HepG2 (cell line): ENCODE measurements around the gene ZBTB7B. TPM values are rescaled to one million over a fixed set of nuclear protein-coding genes. Genes with fewer than 3 reads are reported as not detected.

Source experiments
- AGO2 ChIP-seq: fragments of 200-400 bp; formaldehyde crosslinking; optimal IDR thresholded peaks from 2 replicates; pipeline ENCODE3; 2017; ENCODE audit warnings: mild to moderate bottlenecking, low read depth, low read length, moderate library complexity
- DZIP1 ChIP-seq: sonication (generic); formaldehyde crosslinking; IDR thresholded peaks from 2 replicates; pipeline ENCODE4 v1.5.0; 2020; ENCODE audit warnings: mild to moderate bottlenecking, missing genetic modification reagents
- GTF2F1 ChIP-seq: fragments of 150-350 bp; IDR thresholded peaks from 2 replicates; pipeline ENCODE4 v1.6.1; 2014; ENCODE audit warnings: low read length
- PAWR ChIP-seq: sonication (generic); formaldehyde crosslinking; IDR thresholded peaks from 2 replicates; pipeline ENCODE4 v1.4.0; 2020; ENCODE audit warnings: missing genetic modification reagents, mild to moderate bottlenecking, borderline replicate concordance
- SP4 ChIP-seq: sonication (generic); formaldehyde crosslinking; IDR thresholded peaks from 2 replicates; pipeline ENCODE4 v1.8.1; 2023; ENCODE audit warnings: mild to moderate bottlenecking, missing genetic modification reagents
- ZNF205 ChIP-seq: IDR thresholded peaks from 2 replicates; pipeline ENCODE4 v1.6.1; 2018; ENCODE audit warnings: missing biosample characterization, missing genetic modification reagents
- ZNF331 ChIP-seq: sonication (generic); formaldehyde crosslinking; IDR thresholded peaks from 2 replicates; pipeline ENCODE4 v1.4.0; 2020; ENCODE audit warnings: missing genetic modification reagents
- ZNF350 ChIP-seq: sonication (generic); formaldehyde crosslinking; IDR thresholded peaks from 2 replicates; pipeline ENCODE4 v1.4.0; 2020; ENCODE audit warnings: mild to moderate bottlenecking, low read depth, missing genetic modification reagents, borderline replicate concordance
- ZNF556 ChIP-seq: sonication (generic); formaldehyde crosslinking; IDR thresholded peaks from 2 replicates; pipeline ENCODE4 v1.4.0; 2020; ENCODE audit warnings: mild to moderate bottlenecking, missing genetic modification reagents, borderline replicate concordance
- ZNF564 ChIP-seq: sonication (generic); formaldehyde crosslinking; IDR thresholded peaks from 2 replicates; pipeline ENCODE4 v1.8.1; 2023; ENCODE audit warnings: mild to moderate bottlenecking, missing genetic modification reagents
- polyA plus RNA-seq, 8 experiments: library from polyadenylated mRNA; depleted of rRNA in 3 of 8; stranded (reverse) in 7 of 8; unstranded in 1 of 8; fragments of >200 nt; fragmentation: Illumina TruSeq in 4 of 8; extraction: Trizol in 4 of 8; gene quantifications; 2 replicates each; pipeline versions ENCODE4 v1.2.1 to v1.2.3, GENCODE V29; 2011 to 2016; ENCODE audit warnings: low read depth in 4 of 8, missing spikeins in 1 of 8, mixed read lengths in 1 of 8; ENCODE audit not compliant: insufficient read depth in 1 of 8
- total RNA-seq, 5 experiments: library from RNA; depleted of rRNA; stranded (reverse); fragments of >200 nt; fragmentation: Illumina TruSeq; extraction: Trizol; gene quantifications; 2 replicates each; pipeline ENCODE4 v1.2.3, GENCODE V29; 2016; ENCODE audit warnings: low read depth in 1 of 5
- TF ChIP-seq, protein P1 (sequence below), 2 experiments: fragments of 450-650 bp in 1 of 2; sonication (generic) in 1 of 2; formaldehyde crosslinking in 1 of 2; IDR thresholded peaks; 2 replicates each; pipeline versions ENCODE4 v1.6.1 to v1.8.0; 2016 to 2022; ENCODE audit warnings: antibody characterized with exemption in 1 of 2, mild to moderate bottlenecking in 1 of 2, missing genetic modification reagents in 1 of 2
- TF ChIP-seq, protein P2 (sequence below): sonication (generic); formaldehyde crosslinking; IDR thresholded peaks from 2 replicates; pipeline ENCODE4 v1.8.1; 2023; ENCODE audit warnings: mild to moderate bottlenecking, missing genetic modification reagents, borderline replicate concordance
- TF ChIP-seq, protein P3 (sequence below): sonication (generic); formaldehyde crosslinking; IDR thresholded peaks from 2 replicates; pipeline ENCODE4; 2020; ENCODE audit warnings: missing genetic modification reagents, mild to moderate bottlenecking, borderline replicate concordance

The ZBTB7B gene
- total and polyA plus RNA-seq, 2 of the 13 experiments (the other 11 are each of a cell fraction or from before 2014, with no cell fraction given), result 15.5 to 17.5 TPM

DNA sequence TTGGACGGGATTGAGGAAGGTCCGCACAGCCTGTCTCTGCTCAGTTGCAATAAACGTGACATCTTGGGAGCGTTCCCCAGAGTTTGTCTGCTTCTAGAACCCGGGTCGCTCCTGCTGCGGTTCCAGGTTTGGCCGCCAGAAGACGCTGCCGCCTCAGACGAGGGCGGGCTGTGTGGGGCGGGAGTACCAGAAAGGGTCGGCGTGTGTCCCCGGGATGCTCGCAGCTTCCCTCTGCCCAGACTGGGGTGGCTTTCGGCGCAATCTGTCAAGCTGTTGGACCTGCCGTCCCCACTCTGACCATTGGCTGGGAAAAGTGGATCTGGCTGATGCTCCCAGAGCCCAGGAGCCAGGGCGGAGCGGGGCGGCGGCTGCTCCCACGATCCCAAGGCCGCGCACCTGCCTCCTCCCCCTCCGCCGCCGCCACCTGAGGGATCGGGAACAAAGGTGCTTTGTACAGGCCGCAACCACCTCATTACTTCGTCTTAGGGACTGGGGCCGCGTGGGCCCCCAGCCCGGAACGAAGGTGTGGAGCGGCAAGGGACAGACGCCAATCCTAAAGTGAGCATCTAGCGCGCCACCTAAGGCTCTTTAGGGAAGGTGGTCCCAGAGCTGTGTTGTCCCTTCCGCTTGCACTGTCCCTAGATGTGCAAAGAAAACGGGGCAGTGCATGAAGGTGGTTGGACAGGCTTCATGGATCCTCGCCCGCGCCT, 60.3 kb downstream of the ZBTB7B start (continued):
- TF ChIP-seq ZNF350 (CRISPR knock-in tag) (no peak), ZNF556 (CRISPR knock-in tag) (peak; percentile 22; the same call in 1 of the 2 replicates), ZNF564 (no peak), ZNF331 (no peak), SP4 (CRISPR knock-in tag) (0 out of 2 replicates have a peak, but pooled peaks have one; percentile 14), ZNF205 (CRISPR knock-in tag) (no peak), AGO2 (no peak), GTF2F1 (no peak), PAWR (CRISPR knock-in tag) (no peak), DZIP1 (CRISPR knock-in tag) (0 out of 2 replicates have a peak, but pooled peaks have one; percentile 42)
- TF ChIP-seq, protein P1, sequence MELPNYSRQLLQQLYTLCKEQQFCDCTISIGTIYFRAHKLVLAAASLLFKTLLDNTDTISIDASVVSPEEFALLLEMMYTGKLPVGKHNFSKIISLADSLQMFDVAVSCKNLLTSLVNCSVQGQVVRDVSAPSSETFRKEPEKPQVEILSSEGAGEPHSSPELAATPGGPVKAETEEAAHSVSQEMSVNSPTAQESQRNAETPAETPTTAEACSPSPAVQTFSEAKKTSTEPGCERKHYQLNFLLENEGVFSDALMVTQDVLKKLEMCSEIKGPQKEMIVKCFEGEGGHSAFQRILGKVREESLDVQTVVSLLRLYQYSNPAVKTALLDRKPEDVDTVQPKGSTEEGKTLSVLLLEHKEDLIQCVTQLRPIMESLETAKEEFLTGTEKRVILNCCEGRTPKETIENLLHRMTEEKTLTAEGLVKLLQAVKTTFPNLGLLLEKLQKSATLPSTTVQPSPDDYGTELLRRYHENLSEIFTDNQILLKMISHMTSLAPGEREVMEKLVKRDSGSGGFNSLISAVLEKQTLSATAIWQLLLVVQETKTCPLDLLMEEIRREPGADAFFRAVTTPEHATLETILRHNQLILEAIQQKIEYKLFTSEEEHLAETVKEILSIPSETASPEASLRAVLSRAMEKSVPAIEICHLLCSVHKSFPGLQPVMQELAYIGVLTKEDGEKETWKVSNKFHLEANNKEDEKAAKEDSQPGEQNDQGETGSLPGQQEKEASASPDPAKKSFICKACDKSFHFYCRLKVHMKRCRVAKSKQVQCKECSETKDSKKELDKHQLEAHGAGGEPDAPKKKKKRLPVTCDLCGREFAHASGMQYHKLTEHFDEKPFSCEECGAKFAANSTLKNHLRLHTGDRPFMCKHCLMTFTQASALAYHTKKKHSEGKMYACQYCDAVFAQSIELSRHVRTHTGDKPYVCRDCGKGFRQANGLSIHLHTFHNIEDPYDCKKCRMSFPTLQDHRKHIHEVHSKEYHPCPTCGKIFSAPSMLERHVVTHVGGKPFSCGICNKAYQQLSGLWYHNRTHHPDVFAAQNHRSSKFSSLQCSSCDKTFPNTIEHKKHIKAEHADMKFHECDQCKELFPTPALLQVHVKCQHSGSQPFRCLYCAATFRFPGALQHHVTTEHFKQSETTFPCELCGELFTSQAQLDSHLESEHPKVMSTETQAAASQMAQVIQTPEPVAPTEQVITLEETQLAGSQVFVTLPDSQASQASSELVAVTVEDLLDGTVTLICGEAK (IDR thresholded peaks at IDR 0.05), result no peak
- TF ChIP-seq, protein P1 (CRISPR knock-in tag; IDR thresholded peaks at IDR 0.05), result 0 out of 2 replicates have a peak, but pooled peaks have one; percentile 45
- TF ChIP-seq, protein P2, sequence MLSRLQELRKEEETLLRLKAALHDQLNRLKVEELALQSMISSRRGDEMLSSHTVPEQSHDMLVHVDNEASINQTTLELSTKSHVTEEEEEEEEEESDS (CRISPR knock-in tag), result no peak
- TF ChIP-seq, protein P3, sequence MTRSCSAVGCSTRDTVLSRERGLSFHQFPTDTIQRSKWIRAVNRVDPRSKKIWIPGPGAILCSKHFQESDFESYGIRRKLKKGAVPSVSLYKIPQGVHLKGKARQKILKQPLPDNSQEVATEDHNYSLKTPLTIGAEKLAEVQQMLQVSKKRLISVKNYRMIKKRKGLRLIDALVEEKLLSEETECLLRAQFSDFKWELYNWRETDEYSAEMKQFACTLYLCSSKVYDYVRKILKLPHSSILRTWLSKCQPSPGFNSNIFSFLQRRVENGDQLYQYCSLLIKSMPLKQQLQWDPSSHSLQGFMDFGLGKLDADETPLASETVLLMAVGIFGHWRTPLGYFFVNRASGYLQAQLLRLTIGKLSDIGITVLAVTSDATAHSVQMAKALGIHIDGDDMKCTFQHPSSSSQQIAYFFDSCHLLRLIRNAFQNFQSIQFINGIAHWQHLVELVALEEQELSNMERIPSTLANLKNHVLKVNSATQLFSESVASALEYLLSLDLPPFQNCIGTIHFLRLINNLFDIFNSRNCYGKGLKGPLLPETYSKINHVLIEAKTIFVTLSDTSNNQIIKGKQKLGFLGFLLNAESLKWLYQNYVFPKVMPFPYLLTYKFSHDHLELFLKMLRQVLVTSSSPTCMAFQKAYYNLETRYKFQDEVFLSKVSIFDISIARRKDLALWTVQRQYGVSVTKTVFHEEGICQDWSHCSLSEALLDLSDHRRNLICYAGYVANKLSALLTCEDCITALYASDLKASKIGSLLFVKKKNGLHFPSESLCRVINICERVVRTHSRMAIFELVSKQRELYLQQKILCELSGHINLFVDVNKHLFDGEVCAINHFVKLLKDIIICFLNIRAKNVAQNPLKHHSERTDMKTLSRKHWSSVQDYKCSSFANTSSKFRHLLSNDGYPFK, result peak; percentile 3; the same call in 1 of the 2 replicates
